Bronchial epithelial cell (primary cell): ENCODE measurements around the gene SLX4IP. TPM values are rescaled to one million over a fixed set of nuclear protein-coding genes. Genes with fewer than 3 reads are reported as not detected.

Source experiments
- DNase-seq: peaks from one replicate; pipeline ENCODE4 v3.0.0-alpha.2; 2010; ENCODE audit warnings: low read depth
- FAIRE-seq: peaks from 2 replicates; lab custom pipeline; 2011; peaks lifted over from hg19 to GRCh38; lab: Jason Lieb, UNC
- H3K27me3 ChIP-seq: 2 replicates; pipeline ENCODE4 v1.5.1; 2011; ENCODE audit warnings: low read length; ENCODE audit not compliant: control insufficient read depth, insufficient read depth
- H3K36me3 ChIP-seq: 2 replicates; pipeline ENCODE4 v1.5.1; 2011; ENCODE audit warnings: low read length; ENCODE audit not compliant: control insufficient read depth, insufficient read depth
- H3K4me3 ChIP-seq: 2 replicates; pipeline ENCODE4 v1.5.1; 2011; ENCODE audit warnings: mild to moderate bottlenecking, low read depth, low read length, control low read depth
- CTCF ChIP-seq: IDR thresholded peaks from 2 replicates; pipeline ENCODE4 v1.5.1; 2011; ENCODE audit warnings: mild to moderate bottlenecking, moderate library complexity, low read length, control low read depth, inconsistent platforms; ENCODE audit not compliant: insufficient read depth, severe bottlenecking
- total RNA-seq: library from RNA; depleted of rRNA; stranded (reverse); fragments of >200 nt; gene quantifications from 2 replicates; pipeline ENCODE4 v1.2.1, GENCODE V29; 2014

The SLX4IP gene
- total RNA-seq, 1 donor from 2014 or later: 3.9 TPM

DNA sequence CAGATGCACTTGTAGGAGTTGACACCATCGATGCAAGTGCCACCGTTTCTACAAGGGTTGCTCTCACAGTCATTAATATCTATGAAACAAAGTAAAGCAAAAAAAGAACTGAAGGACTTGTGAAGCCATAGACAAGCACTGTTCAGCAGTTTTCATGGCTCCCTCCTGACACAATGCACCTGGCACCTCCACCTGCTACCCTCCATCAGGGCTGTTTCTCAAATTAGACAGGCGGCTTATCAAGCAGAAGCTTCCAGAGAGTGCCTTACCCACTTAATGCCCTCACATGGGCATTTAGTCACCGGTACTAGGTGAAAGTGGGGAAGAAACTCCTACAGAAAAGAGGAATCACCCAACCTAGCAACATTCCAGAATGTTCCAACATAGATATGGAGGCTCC is 210.9 kb downstream of the SLX4IP start:
- Histone ChIP-seq H3K4me3 (no peak overlapping the region), H3K36me3 (peaks cover 78% of the 10 kb centered on the region), H3K27me3 (no peaks in the 10 kb centered on the region)
- no peak for TF ChIP-seq CTCF
- no peak for FAIRE-seq
- no peak for DNase-seq

DNA sequence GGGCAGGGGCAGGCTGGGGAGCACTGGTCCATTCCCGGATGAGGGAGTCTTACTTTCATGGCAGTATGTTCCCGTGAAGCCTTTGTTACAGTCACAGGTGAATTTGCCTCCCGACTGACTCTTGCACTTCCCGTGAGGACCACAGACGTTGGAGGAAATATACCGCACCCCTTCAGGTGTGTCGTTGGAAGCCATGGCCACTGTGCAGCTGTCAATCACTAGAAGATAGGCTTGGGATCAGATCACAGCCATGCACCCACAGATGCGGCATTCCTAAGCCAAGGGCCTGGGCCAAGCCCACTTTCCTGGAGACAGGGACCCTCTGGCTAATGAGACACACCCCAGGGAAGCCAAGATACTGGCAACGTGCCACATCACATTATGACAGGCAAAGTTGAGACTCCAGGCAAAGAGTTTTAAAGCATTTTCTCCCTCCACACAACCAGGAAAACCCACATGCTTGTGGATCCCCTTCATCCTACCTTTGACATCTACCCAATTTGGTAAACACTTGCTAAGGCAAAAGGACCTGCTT is 211.8 kb downstream of the SLX4IP start:
- DNase-seq (no peak), FAIRE-seq (no peak)
- Histone ChIP-seq H3K36me3 (peaks cover 78% of the 10 kb centered on the region), H3K4me3 (no peak overlapping the region), H3K27me3 (no peaks in the 10 kb centered on the region)
- TF ChIP-seq CTCF: no peak

DNA sequence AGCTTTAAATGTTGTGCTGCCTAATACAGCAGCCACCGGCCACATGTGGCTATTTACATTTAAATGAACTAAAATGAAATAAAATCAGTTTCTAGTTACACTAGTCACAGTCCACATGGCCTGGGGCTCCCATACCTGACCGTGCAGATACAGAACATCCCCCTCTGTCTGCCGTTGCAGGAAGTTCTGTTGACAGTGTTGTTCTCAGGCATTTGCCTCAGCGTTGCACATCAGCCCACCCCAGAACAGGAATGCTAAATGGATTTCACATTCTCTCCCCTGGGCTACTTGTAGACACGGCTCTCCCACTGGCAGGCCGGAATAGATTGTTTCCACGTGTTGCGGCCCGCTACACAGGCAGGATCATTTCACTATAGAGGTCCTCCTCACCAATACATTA is 212.4 kb downstream of the SLX4IP start:
- H3K36me3 ChIP-seq: peaks cover 76% of the 10 kb centered on the region
- DNase-seq: no peak
- H3K27me3 ChIP-seq: no peaks in the 10 kb centered on the region
- TF ChIP-seq CTCF: peak; percentile 16
- H3K4me3 ChIP-seq: no peak overlapping the region
- peak; percentile 13 for FAIRE-seq

DNA sequence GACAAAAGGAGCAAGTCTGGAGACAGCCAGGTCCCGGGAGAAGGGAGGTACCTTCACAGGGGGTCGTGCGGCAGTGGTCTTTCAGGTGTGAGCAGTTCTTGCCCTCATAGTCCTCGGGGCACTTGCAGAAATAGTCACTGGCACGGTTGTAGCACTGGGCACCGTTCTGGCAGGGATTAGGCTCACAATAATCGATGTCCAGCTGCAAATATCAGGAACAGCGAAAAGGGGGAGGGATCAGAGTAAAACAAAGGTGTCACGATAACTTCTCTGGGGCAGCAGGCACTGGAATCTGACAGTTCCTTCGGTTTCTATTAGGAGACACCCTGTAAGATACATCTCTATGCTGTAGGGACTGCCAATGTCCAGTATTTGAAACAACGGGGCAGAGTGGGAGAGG is 212.8 kb downstream of the SLX4IP start:
- H3K36me3 ChIP-seq: peaks cover 78% of the 10 kb centered on the region
- FAIRE-seq: no peak
- TF ChIP-seq CTCF: no peak
- no peak overlapping the region for H3K4me3 ChIP-seq
- DNase-seq: no peak
- H3K27me3 ChIP-seq: no peaks in the 10 kb centered on the region

- FAIRE-seq (no peak), DNase-seq (no peak)
- Histone ChIP-seq H3K27me3 (no peaks in the 10 kb centered on the region), H3K4me3 (no peak overlapping the region), H3K36me3 (peaks cover 74% of the 10 kb centered on the region)
- TF ChIP-seq CTCF: no peak
Observed at GRCh38 chr20:10648651-10649050, 213.5 kb downstream of the SLX4IP start.
